Left ventricle myocardium superior (tissue), 1 donor: ENCODE results near the gene RDH13. TPM values are rescaled to one million over a fixed set of nuclear protein-coding genes. Genes with fewer than 3 reads are reported as not detected.
A peak's percentile ranks its signal among the peaks of the same experiment; 100 is the strongest.

Experiments used
- ATAC-seq: fragments of 200-7000 bp; cut with Tn5 transposase; one replicate; pipeline ENCODE4 v1.9.1; 2020; ENCODE audit warnings: mild to moderate bottlenecking, moderate library complexity
- DNase-seq: peaks from one replicate; pipeline ENCODE4 v3.0.0-alpha.2; 2020
- intact Hi-C: fragments of 100-400 bp; cut with micrococcal nuclease; formaldehyde crosslinking; loops from one replicate; pipeline ENCODE4 v1.11.0; 2022
- total RNA-seq: library from RNA; stranded (reverse); fragmentation: NEBNext Ultra II Directional; extraction: Animal tissue kit (Norgen Biotek cat#: 25700); gene quantifications from one replicate; pipeline ENCODE4 v1.2.1, GENCODE V29; 2021
- donor health status: DM: no; HTN: yes; CAD: no; lungs with severe emphysema.

RDH13 gene
- total RNA-seq, 1 donor from 2014 or later, result 52.0 TPM

DNA sequence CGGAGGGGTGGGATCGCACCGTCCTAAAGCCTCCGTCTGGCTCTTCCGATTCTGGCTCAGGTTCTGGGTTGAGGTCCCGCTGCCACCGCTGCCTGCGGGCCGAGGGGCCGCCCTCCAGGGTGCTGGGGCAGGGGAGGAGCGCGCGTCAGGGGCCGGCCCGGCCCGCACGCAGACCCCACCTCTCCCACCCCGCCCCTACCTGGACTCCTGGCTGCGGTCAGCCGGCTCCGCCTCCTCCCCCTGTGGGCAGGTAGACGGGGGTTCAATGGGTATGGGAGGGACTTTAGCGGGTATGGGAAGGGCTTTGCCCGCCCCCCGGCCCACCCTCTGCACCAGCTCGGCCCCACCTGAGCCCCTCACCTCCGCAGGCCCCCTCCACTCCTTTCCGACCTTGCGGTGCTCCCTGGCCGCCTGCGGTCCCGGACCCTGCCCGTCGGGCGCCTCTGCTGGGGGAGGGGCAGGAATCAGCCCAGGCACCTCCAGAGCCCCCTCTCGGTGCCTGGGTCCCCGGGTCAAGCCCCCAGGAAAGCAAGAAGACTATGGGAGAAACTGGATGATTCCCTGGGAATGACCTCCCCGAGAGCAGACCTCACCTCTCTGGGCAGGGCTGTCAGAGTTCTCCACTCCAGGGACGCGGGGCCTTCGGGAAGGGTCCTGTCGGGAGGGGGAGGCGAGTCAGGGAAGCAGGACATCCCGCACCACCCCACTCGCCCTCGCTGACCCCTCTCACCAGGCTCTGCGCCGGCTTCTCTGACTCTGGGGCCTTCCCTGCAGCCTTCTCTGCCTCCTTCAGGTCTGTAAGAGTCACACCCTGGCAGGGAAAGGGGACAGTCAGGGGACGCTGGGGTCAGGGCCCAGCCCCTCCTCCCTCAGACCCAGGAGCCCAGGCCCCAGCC, 29.7 kb upstream of the RDH13 start:
- intact Hi-C loops, result no loop called here
- no peak for DNase-seq
- ATAC-seq, result no peak

DNA sequence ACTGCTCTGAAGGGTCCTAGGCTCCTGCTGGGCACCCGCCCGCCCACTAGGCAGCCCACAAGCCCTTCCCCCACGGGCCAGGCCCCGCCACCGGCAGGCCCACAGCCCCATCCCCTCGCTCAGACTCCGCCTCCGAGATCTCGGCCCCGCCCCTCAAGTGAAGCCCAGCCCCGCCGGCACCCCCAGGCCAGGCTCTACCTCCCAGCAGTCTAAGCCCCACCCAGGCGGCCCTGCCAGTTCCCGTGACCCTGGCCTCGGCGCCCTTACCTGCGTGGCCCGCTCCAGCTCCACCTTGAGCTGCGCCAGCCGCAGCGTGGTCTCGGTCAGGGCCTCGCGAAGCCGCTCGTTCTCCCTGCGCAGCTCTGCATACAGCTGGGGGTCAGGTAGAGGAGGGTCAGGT, 29.0 kb upstream of the RDH13 start:
- DNase-seq (no peak), ATAC-seq (no peak)
- intact Hi-C loops, result no loop called here

DNA sequence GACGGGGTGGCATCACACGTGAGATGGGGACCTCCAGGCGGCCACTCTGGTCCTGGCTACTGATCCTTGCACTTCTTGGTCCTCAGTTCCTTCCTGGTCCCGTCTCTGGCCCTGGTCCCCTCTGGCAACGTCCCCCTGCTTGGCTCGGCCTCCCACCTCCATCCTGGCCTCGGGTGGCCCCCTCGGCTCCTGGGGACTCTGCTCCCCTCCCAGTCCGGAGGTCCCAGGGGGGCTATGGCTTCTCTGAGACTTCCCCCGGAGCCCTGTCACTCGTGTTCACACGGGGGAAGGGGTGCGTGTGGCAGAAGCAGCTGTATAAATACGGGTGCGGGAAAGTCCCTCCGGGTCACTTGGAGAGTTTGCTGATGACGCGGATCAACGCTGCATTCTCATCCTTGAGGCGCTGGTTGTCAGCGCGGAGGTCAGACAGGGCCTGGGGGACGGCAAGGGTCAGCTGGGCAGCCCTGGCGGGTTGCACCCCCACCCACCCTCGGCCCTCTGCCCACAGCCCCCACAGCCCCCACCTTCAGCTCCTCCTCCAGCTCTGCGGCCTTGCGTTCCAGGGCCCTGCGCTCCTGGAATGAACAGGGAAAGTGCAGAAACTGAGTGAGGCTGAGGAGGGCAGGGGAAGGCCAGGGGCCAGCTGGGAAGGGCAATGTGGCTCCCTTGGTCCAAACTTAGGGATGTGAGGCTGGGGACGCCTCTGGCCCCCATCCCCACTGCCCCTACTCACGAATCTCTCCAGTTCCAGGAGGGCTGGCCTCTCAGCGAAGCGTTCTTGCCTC, 28.4 kb upstream of the RDH13 start:
- no peak for DNase-seq
- intact Hi-C loops, result no loop called here
- ATAC-seq, result no peak

DNA sequence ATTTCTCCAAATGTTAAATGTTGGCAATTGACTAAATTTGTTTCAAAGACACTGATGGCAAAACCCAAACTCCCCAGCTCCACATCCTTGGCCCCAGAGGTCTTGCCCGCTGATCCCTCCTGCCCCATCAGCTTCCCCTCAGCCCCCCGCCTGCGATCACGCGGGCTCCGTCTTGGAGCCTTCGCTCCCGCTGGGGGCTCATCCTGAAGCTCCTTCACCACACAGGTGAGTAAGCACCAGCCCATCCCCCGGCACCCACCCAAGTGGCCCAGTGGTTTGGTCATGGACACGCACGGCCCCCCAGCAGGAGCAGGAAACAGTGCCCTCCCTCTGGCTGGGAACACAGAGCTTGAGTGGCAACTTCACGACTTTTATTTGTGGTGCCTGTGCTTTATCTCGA, 27.6 kb upstream of the RDH13 start:
- intact Hi-C loops, result no loop called here
- DNase-seq, result no peak
- ATAC-seq, result no peak

DNA sequence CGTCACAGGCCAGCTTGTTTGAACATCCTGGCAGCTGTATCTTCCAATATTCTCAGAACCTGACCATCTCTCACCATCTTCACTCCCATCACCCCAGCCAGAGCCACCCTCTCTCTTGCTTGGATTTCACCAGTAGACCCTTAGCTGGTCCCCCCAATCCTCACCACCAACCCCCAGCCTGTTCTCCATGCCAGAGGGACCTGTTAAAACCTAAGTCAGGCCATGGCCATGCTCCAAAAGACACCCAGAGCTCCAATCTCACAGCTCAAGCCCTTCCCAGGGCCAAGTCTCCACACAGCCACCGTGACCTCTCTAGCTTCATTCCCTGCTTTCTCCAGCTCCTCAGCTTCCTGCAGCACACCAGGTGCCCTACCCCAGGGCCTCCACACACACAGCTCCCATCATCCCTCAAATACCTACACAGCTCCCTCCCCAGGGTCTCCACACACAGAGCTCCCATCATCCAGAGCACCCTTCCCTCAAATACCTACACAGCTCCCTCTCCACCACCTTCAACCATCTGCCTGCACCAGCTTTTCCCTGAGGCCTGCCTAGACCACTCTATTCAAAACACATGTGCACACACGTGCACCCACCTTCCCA, 26.5 kb upstream of the RDH13 start:
- intact Hi-C loops, result no loop called here
- DNase-seq (no peak), ATAC-seq (no peak)

DNA sequence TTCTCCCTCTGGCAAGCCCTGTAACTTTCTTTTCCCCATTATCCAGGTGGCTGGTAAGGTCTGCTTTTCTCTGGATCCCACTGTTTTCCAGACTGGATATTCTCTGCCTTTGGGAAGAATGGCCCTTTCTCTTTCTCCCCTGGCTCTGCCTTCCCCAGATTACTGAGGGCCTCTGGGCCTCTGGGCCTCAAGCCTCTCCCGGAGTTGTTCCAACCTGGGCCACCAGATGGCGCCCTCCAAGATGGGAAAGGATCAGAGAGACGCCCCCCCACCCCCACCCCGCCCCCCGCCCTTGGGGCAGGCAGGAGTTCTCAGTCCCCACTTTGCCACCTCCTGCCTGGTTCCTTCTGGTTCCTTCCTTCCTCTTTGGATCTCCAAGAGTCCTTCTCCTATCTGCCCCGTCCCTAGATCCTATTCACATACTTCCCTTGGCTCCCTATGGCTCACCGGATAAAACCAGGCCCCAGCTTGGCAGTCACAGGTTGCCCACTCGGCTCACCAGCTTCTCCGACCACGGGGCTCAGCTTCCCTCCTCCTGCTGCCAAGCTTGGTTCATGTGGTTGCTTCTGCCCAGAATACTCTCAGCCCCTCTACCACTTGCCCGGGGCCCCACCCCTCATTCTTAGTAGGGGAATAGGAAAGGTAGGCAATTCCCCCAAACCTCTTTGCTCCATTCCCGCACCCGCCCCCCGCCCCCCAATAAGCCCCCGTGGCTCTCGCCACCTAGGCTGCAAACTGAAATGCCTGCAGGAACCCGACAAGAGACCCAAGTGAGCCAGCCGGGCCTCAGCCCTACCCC, 25.8 kb upstream of the RDH13 start:
- intact Hi-C loops, result no loop called here
- ATAC-seq, result peak; percentile 21
- peak; percentile 88 for DNase-seq

DNA sequence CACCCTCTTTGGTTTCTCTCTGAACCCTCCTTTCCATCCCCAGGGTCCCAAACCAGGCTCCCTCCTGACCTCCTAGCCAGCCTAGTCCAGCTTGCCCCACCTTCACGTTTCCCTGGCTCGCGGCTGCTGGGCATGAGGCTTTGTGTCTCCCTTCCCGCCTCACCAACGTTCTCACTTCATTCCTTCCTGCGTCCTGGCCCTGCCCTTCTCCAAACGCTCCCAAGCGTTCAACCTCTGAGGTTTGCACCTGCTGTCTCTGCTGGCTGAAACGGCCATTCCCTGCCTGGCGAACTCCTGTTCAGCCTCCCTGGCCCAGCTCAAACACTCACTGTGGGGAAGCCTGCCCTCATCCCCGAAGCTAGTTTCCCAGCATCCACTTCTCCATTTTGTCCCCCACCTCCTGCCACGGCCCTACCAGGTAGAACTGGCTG, 25.1 kb upstream of the RDH13 start:
- ATAC-seq (no peak), DNase-seq (no peak)
- intact Hi-C loops, result no loop called here

DNA sequence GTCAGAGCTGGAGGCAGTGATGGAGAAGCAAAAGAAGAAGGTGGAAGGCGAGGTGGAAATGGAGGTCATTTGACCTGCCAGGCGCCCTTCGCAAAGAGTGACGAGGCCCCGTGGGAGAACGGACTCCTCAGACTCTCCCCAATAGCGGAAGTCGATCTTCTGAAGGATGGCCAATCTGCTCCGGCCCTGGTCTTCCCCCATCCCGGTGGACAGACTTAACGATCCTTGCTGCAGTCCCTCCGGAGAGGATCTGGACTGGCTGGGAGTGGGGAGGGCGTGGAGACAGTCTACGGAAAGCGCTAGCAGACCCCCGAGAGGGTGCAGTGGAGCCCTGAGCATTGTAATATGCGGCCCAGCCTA, 24.6 kb upstream of the RDH13 start:
- ATAC-seq (peak; percentile 26), DNase-seq (no peak)
- intact Hi-C loops, result no loop called here

DNA sequence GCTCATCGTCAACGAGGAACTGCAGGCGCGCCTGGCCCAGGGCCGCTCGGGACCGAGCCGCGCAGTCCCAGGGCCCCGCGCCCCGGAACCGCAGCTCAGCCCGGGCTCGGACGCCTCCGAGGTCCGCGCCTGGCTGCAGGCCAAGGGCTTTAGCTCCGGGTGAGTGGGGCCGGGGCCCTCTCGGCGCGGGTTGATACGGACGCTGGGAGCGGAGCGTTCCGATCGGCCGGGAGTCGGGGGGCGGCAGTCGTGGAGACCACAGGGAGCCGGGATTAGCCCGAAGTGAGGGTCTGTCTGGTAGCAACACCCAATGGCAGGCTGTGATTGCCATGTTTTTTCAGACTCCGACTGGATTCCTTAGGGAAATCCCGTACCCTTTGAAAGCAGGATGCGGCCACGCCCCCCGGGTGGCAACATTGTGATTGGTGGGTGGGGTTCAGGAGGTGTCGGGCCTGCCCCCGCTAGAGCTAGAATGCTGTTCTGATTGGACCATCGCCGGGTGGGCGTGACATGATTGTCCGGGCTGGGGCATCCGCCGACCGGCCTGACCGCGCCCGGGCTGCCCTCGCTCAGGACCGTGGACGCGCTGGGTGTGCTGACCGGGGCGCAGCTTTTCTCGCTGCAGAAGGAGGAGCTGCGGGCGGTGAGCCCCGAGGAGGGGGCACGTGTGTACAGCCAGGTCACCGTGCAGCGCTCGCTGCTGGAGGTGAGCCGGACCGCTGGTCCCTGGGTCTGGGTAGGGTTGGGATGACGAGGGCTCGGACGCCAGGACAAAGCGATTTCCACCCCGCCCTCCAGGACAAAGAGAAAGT, 24.0 kb upstream of the RDH13 start:
- ATAC-seq, result peak; percentile 87
- intact Hi-C loops, result no loop called here
- DNase-seq, result peak; percentile 97

DNA sequence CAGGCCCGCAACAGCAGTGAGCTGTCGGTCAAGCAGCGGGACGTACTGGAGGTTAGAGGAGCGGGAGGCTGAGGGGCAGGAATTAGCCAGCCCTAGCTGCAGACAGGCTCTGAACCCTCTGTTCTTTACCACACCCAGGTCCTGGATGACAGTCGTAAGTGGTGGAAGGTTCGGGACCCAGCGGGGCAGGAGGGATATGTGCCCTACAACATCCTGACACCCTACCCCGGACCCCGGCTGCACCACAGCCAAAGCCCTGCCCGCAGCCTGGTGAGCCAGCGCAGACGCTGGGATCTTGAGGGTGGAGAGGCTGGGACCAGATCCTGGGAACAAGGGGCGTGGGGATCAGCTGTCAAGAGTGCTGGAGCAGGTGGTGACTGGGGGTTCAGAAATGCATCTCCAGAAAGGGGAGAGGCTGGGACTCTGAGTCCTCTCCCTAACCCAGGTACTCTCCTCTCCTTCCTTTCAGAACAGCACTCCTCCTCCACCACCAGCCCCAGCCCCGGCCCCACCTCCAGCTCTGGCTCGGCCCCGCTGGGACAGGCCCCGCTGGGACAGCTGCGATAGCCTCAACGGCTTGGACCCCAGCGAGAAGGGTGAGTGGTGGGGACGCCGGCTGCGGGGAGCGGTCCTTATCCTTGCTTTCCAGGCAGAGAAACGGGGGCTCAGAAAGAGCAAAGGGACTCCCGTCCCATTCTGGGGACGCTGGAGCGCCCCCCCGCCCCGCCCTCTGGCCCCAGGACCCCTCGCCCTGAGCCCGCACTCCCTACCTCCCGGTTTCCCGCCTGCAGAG, 23.2 kb upstream of the RDH13 start:
- DNase-seq (no peak), ATAC-seq (no peak)
- intact Hi-C loops, result no loop called here

DNA sequence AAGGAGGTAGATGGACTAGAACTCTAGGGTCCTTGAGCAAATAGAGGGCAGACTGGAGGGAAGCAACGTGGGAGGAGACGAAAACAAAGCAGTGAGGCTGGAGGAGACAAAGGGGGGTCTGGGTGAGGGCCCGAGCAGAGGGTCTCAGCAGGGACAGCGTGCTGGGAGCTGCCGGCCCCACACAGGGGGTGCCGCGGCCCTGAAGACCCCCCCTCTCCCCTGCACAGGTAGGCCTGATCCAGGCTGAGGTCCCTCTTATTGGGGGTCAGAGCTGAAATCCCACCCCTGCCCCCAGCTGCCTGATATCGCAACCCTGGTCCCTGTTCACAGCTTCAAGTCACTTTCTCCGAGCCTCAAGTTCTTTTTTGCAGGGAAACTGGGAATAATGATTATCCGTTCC, 21.5 kb upstream of the RDH13 start:
- DNase-seq, result no peak
- no peak for ATAC-seq
- intact Hi-C loops, result no loop called here

DNA sequence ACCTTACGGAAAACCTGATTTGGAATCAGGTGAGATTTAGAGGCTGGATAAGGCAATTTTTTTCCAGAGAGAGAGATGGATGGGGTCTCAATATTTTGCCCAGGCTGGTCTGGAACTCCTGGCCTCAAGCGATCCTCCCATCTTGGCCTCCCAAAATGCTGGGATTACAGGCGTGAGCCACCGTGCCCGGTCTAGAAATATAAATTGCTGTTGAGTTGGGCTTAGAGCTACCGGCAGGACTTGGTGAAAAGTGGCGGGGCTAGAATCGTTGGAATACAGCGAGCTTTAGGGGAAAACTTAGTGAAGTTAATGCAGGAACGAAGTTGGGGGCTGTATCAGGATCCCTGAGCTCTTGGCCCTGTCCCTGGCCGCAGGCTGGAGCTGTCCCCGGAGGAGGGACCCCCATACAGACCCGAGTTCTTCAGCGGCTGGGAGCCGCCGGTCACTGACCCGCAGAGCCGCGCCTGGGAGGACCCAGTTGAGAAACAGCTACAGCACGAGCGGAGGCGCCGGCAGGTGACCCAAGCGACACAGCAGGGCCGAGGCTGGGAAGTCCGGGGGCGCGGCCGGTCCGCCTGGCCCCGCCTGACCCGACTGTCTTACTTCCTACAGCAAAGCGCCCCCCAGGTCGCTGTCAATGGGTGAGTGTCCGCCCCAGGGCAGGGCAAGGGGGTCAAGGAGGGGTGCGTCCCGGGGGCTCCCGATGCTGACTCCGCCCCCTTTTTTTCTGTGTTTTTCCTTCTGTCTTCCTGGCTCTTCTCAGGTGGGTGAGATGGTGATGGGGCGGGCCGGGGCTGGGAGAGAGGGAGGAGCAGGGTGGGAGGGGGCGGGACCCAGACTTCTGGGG, 20.3 kb upstream of the RDH13 start:
- DNase-seq (no peak), ATAC-seq (no peak)
- intact Hi-C loops, result no loop called here

DNA sequence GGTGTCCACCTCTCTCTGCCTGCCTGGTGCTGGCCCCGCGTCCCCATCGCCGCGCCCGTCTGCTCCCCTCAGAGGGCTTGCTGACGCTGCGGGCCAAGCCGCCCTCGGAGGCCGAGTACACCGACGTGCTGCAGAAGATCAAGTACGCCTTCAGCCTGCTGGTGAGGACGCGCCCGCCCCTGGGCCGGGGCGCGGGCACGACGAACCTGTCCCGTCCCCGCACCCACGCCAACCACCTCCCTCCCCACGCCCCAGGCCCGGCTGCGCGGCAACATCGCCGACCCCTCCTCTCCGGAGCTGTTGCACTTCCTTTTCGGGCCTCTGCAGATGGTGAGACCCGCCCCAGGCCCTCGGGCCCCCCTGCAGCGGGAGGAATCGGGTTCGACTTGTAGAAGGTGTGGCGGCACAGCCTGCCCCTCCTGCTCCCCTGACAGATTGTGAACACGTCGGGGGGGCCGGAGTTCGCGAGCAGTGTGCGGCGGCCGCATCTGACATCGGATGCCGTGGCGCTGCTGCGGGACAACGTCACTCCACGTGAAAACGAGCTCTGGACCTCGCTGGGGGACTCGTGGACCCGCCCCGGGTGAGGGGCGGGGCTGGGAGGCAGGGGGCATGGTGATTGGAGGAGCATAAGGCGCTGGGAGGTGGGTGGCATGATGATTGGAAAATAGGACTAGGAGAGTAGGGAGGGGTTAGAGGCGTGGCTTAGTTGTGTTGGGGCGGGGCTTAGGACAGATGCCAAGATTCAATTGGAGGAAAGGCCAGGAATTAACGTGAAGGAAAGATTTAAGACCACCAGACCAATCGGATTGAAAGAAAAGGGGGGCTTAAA, 19.3 kb upstream of the RDH13 start:
- intact Hi-C loops, result no loop called here
- ATAC-seq (no peak), DNase-seq (peak; percentile 51)

DNA sequence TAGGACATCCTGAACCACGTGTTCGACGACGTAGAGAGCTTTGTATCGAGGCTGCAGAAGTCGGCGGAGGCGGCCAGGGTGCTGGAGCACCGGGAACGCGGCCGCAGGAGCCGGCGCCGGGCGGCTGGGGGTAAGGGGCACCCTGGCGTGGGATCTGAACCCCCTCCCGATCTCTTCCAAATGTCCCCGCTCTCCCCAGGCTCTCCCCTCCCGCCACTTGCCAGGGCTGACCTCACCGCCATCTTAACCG, 18.7 kb upstream of the RDH13 start:
- DNase-seq (no peak), ATAC-seq (no peak)
- intact Hi-C loops, result no loop called here

DNA sequence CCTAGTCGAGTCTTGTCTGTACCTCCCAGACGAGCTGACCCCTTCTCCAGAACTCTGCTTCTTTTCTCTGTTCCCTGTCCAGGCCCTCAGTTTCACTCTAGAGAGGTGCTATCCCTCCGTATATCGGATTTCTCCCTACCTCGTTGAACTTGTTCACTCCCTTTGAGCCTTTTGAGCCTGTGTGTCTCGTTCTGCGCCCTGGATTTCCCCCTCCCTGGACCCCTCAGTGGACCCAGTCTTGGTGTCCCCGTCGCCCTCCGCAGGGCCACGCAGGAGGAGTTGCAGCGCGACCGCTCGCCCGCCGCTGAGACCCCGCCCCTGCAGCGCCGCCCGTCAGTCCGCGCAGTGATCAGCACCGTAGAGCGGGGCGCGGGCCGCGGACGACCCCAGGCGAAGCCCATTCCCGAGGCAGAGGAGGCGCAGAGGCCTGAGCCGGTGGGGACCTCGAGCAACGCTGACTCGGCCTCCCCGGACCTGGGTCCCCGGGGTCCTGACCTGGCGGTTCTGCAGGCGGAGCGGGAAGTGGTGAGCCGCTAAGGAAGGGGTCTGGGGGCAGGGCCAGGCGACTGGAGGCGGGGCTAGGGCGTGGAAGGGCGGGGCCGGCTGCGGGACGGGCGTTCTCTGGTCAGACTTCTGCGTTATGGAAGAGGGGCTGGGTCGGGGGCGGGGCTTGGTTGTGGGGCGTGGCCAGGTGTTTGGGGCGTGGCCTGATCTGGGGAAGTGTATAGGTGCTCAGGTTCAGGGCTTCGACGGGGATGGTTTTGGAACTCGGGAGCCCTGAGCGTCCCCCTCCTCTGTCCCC, 18.2 kb upstream of the RDH13 start:
- ATAC-seq (peak; percentile 71), DNase-seq (peak; percentile 82)
- intact Hi-C loops, result no loop called here
